ENCODE measurements around the gene FCRLB.

DNA sequence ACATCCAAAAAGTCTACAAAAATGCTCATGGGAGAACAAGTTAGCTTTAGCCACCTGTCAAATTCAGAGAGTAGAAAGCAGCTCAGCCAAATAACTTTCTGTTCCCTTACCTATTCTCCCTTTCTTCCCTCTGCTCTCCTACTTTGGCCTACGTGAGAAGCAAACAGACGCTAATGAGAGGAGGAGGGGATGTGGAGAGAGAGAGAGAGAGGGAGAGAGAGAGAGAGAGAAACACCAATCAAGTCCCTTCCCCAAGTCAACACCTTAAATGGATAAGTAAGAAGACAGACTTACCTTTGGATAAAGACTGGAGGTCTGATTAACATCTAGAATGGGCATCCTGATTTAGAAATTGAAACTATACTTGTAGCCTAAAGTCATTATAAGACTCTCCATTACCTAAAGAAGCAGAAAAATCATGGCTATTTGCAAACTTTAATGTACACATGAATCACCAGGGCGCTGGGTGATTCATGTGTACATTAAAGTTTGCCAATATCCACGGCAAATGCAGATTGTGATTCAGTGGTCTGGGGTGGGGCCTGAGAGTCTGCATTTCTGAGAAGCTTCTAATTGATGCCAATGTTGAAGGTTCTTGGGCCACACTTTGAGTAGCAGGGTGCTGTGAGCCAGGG, 15.1 kb downstream of the FCRLB start:
- TF ChIP-seq, protein P1, sequence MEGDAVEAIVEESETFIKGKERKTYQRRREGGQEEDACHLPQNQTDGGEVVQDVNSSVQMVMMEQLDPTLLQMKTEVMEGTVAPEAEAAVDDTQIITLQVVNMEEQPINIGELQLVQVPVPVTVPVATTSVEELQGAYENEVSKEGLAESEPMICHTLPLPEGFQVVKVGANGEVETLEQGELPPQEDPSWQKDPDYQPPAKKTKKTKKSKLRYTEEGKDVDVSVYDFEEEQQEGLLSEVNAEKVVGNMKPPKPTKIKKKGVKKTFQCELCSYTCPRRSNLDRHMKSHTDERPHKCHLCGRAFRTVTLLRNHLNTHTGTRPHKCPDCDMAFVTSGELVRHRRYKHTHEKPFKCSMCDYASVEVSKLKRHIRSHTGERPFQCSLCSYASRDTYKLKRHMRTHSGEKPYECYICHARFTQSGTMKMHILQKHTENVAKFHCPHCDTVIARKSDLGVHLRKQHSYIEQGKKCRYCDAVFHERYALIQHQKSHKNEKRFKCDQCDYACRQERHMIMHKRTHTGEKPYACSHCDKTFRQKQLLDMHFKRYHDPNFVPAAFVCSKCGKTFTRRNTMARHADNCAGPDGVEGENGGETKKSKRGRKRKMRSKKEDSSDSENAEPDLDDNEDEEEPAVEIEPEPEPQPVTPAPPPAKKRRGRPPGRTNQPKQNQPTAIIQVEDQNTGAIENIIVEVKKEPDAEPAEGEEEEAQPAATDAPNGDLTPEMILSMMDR (IDR thresholded peaks at IDR 0.05): no peak
- TF ChIP-seq EZH2 (IDR thresholded peaks at IDR 0.05) (no peak), EZH2phosphoT487 (IDR thresholded peaks at IDR 0.05) (no peak)
